Fibroblast of upper back skin (primary cell): ENCODE data around the gene TMEM107.
"Not testable (repeated sequence)": the region's sequence is repeated elsewhere in the genome, so short reads cannot be mapped to it uniquely, and the experiment has no call there.

Experiments used
- DNase-seq: peaks from one replicate; pipeline ENCODE4 v3.0.0-alpha.2; 2013

The TMEM107 gene

DNA sequence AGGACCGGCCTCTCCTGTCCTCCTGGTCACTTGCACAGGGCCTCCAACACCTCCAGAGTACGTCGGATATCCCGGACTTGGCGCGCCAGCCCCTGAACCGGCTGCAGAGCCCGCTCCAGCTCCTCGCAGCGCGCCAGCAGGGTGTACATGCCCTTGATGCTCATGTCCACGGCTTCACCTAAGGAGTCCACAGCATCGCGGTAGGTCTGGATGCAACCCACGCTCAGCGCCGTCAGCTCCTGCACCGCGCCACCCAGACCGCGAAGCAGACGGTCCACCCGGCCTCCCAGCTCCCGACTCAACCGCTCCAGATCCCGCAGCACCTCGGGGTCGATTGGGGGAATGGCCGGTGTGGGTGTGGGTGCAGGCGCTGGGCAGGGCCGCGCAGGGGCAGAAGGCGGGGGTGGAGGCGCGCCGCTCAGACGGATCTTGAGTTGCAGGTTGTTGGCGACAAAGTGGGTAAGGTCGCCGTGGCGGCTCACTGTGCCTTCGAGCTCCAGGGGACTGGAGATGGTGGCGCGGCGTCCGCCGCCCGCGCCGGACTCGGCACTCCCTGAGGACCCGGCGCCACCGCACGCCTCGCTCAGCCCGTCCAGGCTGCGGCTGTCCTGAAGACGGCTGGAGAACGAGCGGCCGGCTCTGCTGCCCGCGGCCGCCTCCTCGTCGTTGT, 13.0 kb upstream of the TMEM107 start:
- no peak for DNase-seq

DNA sequence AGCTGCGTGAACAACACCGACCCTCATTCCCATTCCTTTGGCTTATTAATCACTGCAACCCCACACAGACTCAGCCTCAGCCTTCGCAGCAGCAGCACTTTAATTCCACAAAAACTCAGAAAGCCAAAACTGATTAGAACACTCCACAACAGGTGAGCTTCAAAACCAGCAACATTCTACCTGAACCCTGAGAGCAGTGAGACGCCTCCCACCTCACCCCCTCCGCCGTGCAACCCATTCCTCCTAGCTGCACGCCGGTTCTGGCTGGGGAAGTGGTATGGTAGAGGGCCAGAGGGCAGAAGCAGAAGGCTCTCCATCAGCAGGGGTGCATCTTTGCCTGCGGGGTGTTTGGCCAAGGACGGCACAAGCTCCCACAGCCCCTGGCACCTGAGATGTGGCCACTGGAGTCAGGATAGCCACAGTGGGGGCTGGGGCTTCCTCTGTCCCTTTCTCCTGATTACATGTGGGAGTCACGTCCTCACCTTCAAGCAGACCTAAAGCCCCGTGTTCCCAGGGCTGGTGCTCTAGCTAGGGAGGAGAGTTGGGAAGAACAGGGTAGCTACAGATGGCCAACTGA, 12.2 kb upstream of the TMEM107 start:
- DNase-seq: no peak

DNA sequence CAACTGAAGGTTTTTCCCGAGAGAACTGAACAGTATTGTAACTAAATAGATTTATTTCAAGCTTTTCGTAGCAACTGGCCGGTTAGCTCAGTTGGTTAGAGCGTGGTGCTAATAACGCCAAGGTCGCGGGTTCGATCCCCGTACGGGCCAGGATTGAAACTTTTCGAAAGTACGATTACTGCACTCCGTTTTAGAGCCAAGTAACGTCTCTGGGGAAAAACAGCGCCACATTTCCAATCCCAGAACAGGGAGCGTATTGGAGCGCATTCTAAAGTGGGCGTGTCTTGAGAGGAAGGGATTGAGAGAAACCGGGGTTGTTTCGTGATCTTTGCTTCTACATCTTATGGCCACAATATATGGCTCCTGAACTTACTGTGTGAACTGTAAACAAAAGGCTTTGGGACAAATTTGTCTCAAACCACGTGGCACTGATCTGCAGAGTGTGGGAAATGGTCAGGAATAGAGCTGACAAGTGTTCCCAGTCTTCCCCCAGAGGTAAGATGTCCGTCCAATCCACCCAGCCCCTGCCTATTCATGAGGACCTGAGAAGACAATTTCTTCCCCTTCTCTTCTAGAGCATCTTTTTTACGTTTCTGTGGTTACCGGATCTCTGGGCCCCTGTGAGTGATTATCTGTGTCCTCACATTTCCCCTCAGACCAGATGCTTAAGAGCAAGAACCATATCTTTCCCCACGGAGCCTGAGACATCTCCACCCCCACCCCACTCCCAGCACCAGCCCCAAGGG, 11.5 kb upstream of the TMEM107 start:
- DNase-seq: peak; percentile 100

DNA sequence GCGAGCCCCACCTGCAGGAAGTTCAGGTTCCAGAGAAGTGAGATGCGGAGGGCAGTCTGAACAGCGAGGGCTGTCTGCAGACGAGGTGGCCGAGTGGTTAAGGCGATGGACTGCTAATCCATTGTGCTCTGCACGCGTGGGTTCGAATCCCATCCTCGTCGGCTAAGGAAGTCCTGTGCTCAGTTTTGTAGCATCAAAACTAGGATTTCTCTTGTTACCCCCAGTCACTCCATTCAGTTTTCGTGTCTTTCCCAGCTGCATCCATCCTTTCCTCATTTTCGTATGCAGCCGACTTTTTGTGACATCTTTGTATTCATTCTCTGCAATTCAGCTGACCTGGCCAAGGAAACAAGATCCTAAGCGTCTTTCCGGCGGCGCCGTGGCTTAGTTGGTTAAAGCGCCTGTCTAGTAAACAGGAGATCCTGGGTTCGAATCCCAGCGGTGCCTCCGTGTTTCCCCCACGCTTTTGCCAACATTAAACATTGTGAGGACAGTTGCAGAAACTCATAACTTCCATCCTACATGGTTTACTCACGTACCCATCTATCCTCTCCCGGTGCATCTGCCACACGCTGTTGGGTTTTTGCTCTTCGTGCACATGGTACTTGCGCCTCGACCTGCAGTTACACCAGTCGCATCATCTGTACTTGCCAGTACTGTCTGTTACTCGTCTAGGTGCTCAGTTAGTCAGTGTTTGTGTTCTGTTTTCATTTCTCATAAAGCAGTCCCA, 10.8 kb upstream of the TMEM107 start:
- peak; percentile 97 for DNase-seq

DNA sequence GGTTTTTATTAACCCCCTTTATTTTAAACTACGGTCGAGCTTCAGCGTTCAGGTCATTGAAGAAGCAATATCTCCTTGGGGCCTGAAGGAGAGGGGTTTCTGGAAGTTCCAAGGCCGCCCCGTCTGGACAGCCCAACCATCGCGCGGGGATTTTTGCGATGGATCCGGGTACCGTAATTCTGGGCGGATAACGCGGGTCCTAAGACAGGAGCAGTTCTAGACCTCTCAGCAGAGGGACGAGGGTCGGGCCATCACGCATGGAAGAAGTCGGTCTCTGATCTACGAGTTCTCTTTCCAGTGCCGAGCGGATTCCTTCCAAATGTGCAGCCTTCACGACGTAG, 10.2 kb upstream of the TMEM107 start:
- DNase-seq: no peak

DNA sequence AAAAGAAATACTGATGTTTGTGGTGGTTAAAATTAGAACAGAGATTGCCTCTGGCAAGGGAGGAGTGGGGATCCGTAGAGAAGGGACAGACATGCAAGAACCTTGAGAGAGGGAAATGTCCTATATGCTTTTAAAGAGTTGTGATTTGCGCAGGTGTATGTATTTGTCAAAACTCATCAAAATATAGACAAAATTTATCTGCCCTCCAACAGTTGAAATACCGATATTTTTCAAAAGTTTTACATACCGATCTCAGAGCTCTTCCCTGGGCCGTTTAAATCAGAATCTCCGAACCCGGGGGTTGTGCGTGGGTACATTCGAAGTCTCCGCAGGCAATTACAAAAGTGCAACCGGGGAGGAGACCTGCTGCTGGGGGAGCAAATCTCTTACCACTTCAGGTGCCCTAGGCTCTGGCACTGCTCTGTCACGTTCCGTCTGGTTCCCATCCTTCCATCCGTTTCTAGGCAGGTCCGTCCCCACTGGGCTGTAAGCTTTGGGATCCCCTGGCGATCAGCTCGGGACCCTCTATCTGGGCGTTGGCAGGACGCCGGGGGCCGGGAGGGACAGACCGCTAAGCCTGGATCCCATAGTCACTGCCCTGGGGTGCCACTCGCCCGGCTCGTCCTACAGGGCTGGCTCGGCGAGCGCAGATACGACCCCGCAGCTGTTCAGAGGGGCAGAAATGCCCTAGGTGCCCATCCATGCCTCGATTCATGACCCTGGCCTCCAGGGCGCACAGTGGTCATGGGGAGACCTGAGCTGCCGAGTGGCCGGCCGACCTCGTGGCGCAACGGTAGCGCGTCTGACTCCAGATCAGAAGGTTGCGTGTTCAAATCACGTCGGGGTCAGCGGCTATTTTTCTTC, 9.6 kb upstream of the TMEM107 start:
- DNase-seq: peak; percentile 73

DNA sequence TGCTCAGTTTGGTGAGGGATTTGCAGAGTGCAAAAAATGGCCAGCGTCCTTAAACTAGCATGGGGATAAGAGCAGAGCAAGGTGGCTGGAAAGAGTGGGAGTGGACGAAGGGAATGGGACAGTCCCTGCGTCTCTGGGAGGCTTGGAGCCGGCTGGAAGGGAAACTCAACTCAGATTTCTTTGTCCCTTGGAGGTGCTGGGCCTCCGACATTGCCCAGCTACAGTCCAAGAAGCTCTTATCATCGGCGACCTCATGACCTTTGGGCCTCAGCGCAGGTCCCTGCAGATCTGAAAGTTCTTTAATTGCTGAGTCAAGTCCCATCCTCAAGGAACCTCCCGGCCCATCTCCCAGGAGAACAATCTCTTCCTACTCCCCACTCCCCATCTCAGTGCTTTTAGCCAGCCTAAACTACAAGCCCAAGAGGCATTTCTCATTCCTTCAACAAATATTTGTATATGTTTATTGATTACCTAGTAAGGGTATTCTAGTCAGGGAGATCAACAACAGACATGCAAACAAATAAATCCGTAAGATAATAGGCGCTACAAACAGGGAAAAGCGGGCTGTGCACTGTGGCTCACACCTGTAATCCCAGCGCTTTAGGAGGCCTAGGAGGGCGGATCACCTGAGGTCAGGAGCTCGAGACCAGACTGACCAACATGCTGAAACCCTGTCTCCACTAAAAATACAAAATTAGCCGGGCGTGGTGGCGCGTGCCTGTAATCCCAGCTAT, 985 bp upstream of the TMEM107 start:
- DNase-seq: no peak

DNA sequence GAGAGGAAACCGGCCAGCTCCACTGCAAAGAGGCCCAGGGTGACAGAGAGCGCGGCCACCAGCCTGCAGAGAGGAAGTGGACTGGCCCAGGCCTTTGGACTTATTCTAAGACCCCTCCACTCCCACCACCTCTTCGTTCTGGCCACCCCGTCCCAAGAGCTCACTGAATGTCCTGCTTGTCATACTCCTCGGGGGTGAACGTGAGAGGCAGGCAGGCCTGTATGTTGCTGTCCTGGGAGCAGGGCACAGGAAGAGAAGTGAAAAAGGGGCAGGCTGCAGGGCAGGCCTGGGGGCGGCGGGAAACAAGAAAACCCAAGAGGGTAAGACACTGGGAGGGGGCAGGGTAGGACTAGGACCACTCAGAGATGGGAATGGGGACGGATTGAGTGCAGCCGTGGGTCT, 384 bp downstream of the TMEM107 start:
- DNase-seq: no peak

DNA sequence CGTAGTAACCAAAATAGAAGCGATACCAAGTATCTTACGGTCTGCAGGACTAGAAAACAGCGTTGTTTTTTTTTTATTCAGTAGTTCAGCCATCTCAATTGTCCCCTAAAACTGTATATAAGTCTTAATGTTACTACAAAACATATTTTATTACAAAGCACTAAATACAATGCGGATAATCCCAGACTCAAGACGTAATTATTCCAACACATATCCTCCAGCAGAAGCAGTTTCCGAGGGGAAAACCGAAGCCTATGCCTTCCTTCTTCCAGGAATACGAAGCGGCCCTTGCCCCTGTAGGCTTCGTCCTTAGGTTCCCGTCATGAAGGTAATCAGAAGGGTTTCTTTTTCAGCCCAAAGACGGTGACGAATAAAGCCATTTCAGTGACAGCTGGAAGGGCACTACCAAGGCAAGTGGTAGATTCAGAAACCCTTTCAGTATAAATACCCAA, 2.3 kb downstream of the TMEM107 start:
- DNase-seq: peak; percentile 39

DNA sequence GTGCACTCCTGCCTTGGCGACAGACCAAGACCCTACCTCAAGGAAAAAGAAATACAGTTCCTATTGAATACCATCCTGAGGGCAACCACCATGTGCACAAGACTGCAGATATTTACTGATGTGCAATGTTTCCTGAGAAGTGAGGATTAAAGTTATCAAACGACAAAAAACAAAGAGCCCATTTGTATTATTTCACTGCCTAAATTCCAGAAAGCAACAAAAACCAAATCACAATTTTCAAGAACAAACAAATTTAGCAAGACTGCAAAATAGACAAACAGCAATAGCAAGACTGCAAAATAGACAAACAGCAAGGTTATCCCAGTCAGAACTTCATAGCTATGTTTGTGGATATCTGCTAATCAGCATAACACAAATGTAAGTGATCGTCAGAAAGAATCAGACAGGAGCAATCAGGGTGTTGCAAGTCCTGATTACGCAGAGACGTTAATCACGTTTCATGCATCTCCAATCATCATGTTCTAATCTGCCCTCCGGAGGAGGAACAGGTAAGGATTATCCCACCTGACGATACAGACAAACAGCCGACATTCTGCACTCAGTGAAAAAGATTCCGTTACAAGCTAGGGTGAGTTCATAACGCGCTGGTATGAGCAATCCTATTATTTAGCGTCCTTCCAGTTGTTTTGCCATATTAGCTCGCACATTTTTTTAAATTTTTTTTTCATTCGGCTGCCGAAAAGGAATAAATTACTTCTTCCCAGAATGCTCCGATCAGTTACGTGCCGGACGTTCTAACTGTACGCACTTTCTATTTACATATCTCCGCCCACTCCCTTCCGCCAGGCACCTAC, 2.9 kb downstream of the TMEM107 start:
- peak; percentile 99 for DNase-seq

DNA sequence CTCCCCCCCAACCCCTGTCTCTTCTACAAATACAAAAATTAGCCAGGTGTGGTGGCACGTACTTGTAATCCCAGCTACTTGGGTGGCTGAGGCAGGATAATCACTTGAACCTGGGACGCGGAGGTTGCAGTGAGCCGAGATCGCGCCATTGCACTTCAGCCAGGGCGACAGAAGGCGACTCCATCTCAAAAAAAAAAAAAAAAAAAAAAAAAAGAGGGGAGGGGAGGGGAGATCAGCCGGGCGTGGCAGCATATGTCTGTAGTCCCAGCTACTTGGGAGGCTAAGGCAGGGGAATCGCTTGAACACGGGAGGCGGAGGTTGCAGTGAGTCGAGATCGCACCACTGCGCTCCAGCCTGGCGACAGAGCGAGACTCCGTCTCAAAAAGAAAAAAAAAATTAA, 6.0 kb downstream of the TMEM107 start:
- not testable (repeated sequence) for DNase-seq

DNA sequence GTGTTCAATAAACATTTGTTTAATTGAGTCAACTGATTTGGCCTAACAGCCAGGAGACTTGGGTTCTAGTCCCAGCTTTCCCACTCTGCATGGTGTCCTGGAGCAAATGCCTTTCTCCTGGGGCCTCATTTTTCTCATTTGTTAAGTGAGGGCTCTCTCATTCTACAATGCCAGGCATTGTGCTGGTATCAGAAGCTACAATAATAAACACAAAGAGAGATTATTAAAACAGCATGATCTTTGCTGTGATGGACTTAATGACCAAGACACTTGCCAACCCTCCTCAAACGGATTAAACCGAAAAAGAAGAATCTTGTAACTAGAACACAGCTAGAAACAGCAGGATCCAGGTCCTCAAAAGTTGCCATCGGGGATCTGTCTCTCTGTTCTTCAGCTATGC, 8.7 kb downstream of the TMEM107 start:
- no peak for DNase-seq

DNA sequence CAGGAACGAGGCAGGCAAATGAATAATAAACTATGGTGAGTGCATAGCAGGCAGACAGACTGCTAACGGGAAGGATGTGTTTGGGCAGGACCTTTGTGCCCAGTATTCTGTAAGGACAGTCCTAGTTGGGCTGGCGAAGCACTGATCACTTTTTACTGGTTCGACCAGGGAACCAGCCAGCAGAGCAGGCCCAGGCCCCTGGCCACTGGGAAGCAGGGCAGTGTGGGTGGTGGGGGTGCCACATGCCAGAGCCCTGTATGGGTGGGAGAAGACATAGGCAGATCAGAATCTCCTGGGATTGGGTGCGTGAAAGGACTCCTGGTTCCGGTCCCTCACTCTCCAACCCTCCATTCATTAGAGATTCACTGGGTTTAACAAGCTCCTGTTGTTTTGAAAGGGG, 9.4 kb downstream of the TMEM107 start:
- DNase-seq: no peak

DNA sequence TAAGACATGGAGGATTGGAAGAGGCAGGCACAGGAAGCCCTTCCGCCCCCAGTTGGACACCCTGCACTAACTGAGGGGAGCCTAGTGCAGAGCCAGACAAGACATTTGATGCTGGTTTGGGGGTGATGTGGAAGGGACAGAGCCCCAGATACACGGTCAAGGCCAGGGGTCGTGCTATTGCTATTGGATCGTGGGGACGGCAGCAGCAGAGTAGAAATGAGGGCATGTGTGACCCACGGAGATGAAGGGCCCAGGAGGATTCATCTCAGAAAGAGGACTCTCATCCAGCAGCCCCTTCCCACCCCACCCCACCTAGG, 11.4 kb downstream of the TMEM107 start:
- no peak for DNase-seq

DNA sequence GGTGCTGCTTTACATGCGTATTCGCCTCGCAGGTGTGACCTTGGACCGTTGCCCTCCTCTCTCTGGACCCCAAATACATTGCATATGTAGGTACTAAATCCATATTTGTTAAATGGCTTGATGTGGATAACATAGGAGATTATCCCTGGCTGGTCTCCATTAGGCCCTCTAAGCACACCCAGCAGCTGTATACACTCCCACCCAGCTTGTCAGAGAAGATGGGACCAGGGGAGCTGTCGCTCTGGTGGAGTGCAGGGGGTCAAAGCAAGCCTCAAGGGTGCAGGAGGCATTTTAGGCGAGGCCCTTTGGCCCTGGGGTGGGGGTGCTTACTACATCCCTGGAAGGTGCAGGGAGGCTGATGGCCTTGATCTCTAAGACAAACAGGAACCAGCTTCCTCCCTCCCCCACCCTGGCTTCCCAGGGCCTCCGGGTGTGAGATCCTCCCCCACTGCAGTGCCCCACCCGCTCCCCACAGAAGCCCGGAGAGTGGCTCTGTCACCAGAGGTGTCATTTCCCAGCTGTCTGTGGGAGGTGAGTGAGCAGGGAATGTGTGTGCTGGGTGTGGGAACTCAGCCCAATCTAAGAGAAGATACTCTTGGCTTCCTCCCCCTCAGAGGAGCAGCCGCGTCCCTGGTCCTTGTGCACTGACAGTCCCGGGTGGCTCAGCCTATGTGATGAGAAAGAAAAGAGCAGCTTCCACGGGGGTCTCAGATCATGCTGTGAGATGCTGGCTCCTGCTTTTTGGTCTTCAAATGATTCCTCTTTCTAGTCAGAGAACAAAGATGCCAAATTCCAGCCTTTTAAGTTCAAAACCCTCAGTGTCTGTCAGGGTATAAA, 12.0 kb downstream of the TMEM107 start:
- peak; percentile 32 for DNase-seq

DNA sequence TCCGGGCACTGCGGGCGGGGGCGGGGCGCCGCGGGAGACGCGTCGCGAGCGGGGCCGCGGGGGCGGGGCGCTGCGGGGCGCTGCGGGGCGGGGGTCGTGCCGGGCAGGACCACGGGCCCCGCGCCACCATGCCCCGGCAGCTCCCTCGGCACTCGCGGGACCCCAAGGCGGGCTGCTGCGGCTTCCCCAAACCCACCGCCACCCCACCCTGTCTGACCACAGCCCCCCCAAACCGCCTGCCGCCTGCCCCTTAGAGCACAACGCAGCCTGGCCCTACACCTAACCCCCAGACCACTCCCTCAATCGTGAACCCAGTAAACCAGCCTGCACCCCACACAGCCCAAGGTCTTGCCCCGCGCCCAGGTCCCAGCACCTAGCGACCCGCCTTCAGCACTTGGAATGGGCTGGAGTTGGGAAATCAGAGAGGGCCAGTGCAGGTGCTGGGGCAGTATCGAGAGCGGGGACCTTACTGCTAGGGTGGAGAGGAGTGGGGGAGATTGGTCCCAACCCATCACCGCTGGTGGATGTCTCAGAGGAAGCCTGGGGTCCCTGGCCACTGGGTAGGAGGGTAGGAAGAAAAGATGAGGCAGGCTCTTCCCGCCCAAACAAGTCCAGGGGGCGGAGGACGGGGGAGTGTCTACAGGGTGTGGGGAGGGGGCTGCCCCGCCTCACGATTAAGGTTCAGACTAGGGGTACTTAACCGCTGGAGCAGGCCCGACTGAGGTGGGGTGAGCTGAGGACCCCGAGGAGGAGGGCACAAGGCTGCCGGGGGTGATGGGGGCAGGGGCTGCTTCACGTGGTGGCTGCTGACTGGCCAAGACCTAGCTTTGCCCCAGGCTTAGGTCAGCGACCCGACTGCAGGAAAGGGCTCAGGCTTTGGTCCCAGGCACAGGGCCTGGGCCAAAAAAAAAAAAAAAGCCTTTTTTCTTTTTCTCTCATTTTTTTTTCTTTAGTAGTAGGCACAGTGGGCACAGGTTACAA, 12.9 kb downstream of the TMEM107 start:
- no peak for DNase-seq

DNA sequence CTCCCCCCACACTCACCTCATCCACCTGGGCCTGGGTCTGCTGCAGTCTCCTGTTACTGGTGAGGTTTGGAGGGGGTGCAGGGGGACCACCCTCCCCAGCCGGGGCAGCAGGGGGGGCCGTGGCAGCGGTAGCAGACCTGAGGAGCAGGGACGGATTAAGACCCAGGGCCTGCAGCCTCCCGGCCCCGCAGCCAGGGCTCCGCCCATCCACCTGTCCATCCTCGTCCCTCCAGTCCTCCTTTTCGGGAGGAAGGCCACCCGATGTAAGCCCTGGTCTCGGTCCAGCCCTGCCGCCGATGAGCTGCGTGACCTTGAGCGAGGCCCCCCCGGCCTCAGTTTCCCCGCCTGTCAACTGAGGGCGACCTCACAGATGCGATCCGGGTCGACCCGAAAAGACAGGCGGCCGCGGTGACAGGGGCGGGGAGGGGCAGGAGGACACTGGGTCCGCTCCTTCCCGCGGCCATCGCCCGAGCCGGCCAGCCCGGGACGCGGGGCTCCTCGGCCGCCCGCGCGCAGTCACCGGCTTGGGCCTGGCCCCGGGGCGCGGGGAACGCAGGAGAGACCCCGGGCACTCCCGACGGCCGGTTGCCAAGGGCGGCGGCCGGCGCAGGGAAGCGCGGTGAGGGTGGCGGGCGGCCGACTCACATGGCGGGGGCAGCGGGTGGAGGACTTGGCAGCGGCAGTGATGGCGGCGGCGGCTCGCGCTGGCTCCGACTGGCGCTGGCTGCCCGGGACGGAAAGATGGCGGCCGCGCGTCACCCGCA, 13.8 kb downstream of the TMEM107 start, which contains the start of gene VAMP2:
VAMP2 (minus strand) TSS at position 716 of the 764 bp plus-strand sequence; CDS start at position 647, 69 bp downstream.
- peak; percentile 64 for DNase-seq
